HepG2 (cell line): ENCODE data around the gene ACOT8. TPM values are rescaled to one million over a fixed set of nuclear protein-coding genes. Genes with fewer than 3 reads are reported as not detected.

Experiments
- AFF4 ChIP-seq: sonication (generic); formaldehyde crosslinking; IDR thresholded peaks from 2 replicates; pipeline ENCODE4 v1.4.0; 2020; ENCODE audit warnings: missing genetic modification reagents
- ARID4A ChIP-seq: sonication (generic); formaldehyde crosslinking; IDR thresholded peaks from 2 replicates; pipeline ENCODE4 v1.5.0; 2020; ENCODE audit warnings: mild to moderate bottlenecking, missing genetic modification reagents, borderline replicate concordance
- CENPT ChIP-seq: sonication (generic); formaldehyde crosslinking; IDR thresholded peaks from 2 replicates; pipeline ENCODE4 v1.8.0; 2022; ENCODE audit warnings: low read depth, mild to moderate bottlenecking, moderate library complexity, missing genetic modification reagents
- CHD4 ChIP-seq: fragments of 200-600 bp; sonication (generic); IDR thresholded peaks from 2 replicates; pipeline ENCODE4 v1.7.0; 2017; ENCODE audit warnings: mild to moderate bottlenecking, low read length, borderline replicate concordance
- EHMT2 ChIP-seq: fragments of 200-600 bp; sonication (generic); IDR thresholded peaks from 2 replicates; pipeline ENCODE4 v1.7.0; 2017; ENCODE audit warnings: antibody characterized with exemption, low read depth, low read length, borderline replicate concordance
- FOXC1 ChIP-seq: sonication (generic); formaldehyde crosslinking; IDR thresholded peaks from 2 replicates; pipeline ENCODE4 v1.8.0; 2022; ENCODE audit warnings: mild to moderate bottlenecking, missing genetic modification reagents, borderline replicate concordance
- JUNB ChIP-seq: sonication (generic); formaldehyde crosslinking; IDR thresholded peaks from 2 replicates; pipeline ENCODE4 v1.8.0; 2022; ENCODE audit warnings: missing genetic modification reagents, mild to moderate bottlenecking, borderline replicate concordance
- KDM5A ChIP-seq: fragments of 200-600 bp; sonication (generic); IDR thresholded peaks from 2 replicates; pipeline ENCODE4 v1.7.0; 2018; ENCODE audit warnings: antibody characterized with exemption, mild to moderate bottlenecking, low read length, borderline replicate concordance
- KLF15 ChIP-seq: sonication (generic); formaldehyde crosslinking; IDR thresholded peaks from 2 replicates; pipeline ENCODE4 v1.8.1; 2023; ENCODE audit warnings: borderline replicate concordance, mild to moderate bottlenecking, inconsistent platforms, missing genetic modification reagents, mixed read lengths
- MTA3 ChIP-seq: sonication (generic); formaldehyde crosslinking; IDR thresholded peaks from 2 replicates; pipeline ENCODE4 v1.4.0; 2020; ENCODE audit warnings: missing genetic modification reagents
- REL ChIP-seq: sonication (generic); formaldehyde crosslinking; conservative IDR thresholded peaks from 2 replicates; pipeline ENCODE4 v1.8.0; 2022; ENCODE audit warnings: mild to moderate bottlenecking, missing genetic modification reagents, moderate library complexity
- SP5 ChIP-seq: IDR thresholded peaks from 2 replicates; pipeline ENCODE4 v1.6.1; 2016; ENCODE audit warnings: low read depth, borderline replicate concordance
- TEAD2 ChIP-seq: sonication (generic); formaldehyde crosslinking; IDR thresholded peaks from 2 replicates; pipeline ENCODE4 v1.9.0; 2021; ENCODE audit warnings: missing genetic modification reagents
- YY1 ChIP-seq: IDR thresholded peaks from 2 replicates; pipeline ENCODE4 v1.6.1; 2011; ENCODE audit warnings: low read length, low read depth, moderate library complexity, mild to moderate bottlenecking; ENCODE audit not compliant: insufficient read depth, insufficient replicate concordance
- ZBTB20 ChIP-seq: sonication (generic); formaldehyde crosslinking; IDR thresholded peaks from 2 replicates; pipeline ENCODE4 v1.8.1; 2023; ENCODE audit warnings: missing genetic modification reagents, low read depth, mild to moderate bottlenecking, borderline replicate concordance
- ZNF607 ChIP-seq: sonication (generic); formaldehyde crosslinking; IDR thresholded peaks from 2 replicates; pipeline ENCODE4 v1.5.1; 2020; ENCODE audit warnings: missing genetic modification reagents, mild to moderate bottlenecking, borderline replicate concordance
- ZNF766 ChIP-seq: sonication (generic); formaldehyde crosslinking; IDR thresholded peaks from 2 replicates; pipeline ENCODE4 v1.5.0; 2020; ENCODE audit warnings: missing genetic modification reagents, borderline replicate concordance
- polyA plus RNA-seq, 8 experiments: library from polyadenylated mRNA; depleted of rRNA in 3 of 8; stranded (reverse) in 7 of 8; unstranded in 1 of 8; fragments of >200 nt; fragmentation: Illumina TruSeq in 4 of 8; extraction: Trizol in 4 of 8; gene quantifications; 2 replicates each; pipeline versions ENCODE4 v1.2.1 to v1.2.3, GENCODE V29; 2011 to 2016; ENCODE audit warnings: low read depth in 4 of 8, missing spikeins in 1 of 8, mixed read lengths in 1 of 8; ENCODE audit not compliant: insufficient read depth in 1 of 8
- total RNA-seq, 5 experiments: library from RNA; depleted of rRNA; stranded (reverse); fragments of >200 nt; fragmentation: Illumina TruSeq; extraction: Trizol; gene quantifications; 2 replicates each; pipeline ENCODE4 v1.2.3, GENCODE V29; 2016; ENCODE audit warnings: low read depth in 1 of 5

ACOT8 gene
- total and polyA plus RNA-seq, 2 of the 13 experiments (the other 11 are each of a cell fraction or from before 2014, with no cell fraction given) = 31.4 to 45.5 TPM

GRCh38 chr20:45904583-45905504 is 47.7 kb upstream of the ACOT8 start (continued):
- no peak for TF ChIP-seq KLF15 (CRISPR knock-in tag)
- no peak for TF ChIP-seq YY1
- no peak for TF ChIP-seq ZBTB20 (CRISPR knock-in tag)
- no peak for TF ChIP-seq MTA3
- no peak for TF ChIP-seq CENPT (CRISPR knock-in tag)
- TF ChIP-seq SP5 (CRISPR knock-in tag) = no peak
- TF ChIP-seq ZNF766 (CRISPR knock-in tag) = no peak
- no peak for TF ChIP-seq AFF4 (CRISPR knock-in tag)
- no peak for TF ChIP-seq FOXC1 (CRISPR knock-in tag)
- TF ChIP-seq CHD4 = peak; percentile 15; the same call in 1 of the 2 replicates
- TF ChIP-seq KDM5A = no peak
- TF ChIP-seq EHMT2 = no peak
- TF ChIP-seq REL (CRISPR knock-in tag) = no peak
- no peak for TF ChIP-seq TEAD2 (CRISPR knock-in tag)
- no peak for TF ChIP-seq JUNB (CRISPR knock-in tag)
- no peak for TF ChIP-seq ARID4A
- TF ChIP-seq ZNF607 = 0 out of 2 replicates have a peak, but pooled peaks have one; percentile 67
